Activated CD4-positive, alpha-beta T cell treated with anti-CD3 and anti-CD28 coated beads, Interleukin-2, amount 50 U/mL, for 24 hours (primary cell): Measurements from ENCODE around the gene KCNF1.
"Not testable (repeated sequence)": the region's sequence is repeated elsewhere in the genome, so short reads cannot be mapped to it uniquely, and the experiment has no call there.

Experiments used
- DNase-seq, 2 donors: peaks; one replicate each; pipeline ENCODE4 v3.0.0-alpha.2; 2020; ENCODE audit warnings: low read depth in 1 of 2, low spot score in 1 of 2

The KCNF1 gene

DNA sequence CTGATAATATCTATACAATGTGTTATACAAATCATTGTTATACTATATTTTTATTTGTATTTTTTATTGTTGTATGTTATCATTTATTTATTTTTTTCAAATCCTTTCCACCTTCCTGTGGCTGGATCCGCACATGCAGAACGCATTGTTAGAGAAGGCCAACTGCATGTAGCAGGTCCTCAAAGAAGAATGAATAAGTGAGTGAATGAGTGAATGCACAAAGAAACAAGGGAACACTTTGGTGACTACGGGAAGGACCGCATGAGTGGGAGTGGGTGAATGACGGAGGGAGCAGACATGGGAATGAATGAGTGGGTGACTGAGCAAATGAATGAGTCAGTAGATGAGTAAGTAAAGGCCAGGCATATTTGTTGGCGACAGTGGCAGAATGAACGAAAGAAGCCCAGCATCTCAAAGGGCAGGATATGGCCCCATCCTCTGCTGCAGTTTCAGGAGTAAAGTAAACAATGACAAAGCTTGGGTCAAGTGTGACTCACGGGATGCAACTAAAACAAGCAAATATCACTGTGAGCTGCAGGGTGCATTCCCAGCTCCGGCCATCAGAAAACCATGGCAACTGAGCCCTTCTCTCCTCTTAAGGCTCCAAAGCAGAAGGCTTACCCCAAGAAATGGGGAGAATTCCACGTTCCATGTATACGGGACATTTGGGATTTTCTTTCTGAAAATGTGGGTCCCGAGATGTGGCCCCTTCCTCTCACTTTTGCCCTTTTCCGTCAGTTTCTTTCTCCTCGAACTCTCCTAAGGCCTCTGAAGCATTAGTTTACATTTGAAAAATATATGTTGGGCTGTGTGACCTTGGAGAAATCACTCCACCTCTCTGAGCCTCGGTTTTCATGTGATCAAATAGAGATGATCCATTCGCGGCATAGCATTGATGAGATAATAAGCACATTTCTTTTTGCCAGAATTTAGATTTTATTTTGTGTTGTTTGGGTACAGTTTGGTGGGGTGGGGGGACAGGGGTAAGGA lies 24.5 kb downstream of the KCNF1 start:
- DNase-seq: no peak

DNA sequence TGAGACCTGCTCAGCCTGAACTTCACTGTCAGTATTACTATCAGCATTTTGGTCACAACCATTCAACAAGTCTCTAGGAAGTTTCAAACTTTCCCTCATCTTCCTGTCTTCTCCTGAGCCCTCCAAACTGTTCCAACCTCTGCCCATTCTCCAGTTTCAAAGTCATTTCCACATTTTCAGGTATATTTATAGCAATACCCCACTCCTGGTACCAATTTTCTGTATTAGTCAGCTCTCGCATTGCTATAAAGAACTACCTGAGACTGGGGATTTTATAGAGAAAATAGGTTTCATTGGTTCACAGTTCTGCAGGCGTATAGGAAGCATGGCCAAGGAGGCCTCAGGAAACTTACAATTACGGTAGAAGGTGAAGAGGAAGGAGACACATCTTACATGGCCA lies 27.3 kb downstream of the KCNF1 start:
- DNase-seq: no peak

DNA sequence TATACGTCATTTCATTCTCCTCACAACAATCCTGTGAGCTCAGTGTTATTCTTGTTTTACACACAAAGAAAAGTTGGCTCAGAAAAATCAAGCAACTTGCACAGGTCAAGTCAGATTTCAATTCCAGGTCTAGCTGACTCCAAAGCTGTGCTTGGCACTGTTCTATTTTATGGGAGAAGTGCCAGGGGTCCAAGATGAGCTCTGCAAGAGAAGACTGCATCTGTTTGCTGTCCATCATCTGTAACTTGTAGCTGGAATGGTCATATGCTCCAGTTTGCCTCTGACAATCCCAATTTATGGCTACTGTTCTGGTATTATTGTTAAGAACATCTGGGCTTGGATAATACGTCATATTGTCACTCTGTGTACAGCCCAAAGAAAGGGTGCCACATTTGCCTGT lies 28.9 kb downstream of the KCNF1 start:
- no peak for DNase-seq

DNA sequence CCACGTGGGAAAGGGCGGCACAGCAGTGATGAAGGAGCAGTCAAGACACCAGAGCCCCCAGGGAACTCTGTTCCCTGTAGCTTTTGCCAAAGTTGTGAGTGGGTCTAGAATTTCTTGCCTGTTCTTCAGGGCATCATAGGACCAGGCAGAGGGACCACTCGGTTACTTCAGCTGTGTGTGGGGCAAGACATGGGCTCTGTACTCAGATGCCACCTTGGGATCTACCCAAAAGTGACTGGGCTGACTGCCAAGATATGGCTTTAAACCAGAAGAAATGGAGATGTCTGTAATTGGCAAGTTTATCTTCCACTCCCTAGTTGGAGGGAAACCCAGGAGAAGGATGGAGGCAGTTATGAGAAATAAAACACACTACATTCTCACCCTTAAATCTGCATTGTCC lies 29.6 kb downstream of the KCNF1 start:
- DNase-seq: no peak

DNA sequence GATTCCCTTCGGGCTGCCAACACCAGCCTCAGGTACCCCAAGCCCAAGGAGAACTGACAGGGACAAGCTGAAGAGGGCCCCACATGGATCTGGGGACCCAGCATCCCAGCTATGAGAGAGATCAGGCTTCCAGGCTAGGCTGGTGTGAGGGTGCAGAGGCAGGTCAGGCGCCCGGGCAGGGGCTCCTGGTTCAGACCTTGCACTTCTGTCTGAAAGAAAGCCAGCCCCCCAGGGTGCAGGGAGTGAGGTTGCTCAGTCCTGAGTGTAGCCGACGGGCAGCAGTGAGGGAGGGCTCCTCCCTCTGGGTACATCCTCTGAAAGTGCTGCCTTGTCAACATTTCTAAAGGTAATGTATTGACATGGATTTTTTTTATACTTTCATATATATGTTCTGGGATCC lies 33.1 kb downstream of the KCNF1 start:
- DNase-seq: no peak

DNA sequence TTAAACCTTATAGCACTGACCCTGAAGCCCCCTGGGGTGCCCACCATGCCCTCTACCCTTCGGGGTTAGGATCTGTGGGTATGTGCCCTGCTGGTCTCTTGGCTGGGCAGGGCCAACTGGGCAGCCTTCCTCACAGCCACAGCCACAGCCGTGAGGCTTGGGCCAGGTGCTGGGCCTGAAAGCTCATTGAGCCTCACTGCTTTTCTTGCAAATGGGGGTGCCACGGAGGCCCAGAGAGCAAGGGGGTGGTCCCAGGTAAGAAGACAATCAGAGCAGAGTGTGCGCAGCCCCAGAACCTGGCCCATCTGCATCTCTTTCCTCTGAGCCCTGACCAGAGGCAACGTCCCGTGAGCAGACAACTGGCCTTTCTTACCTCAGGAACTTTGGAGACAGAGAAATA lies 34.7 kb downstream of the KCNF1 start:
- DNase-seq: no peak

DNA sequence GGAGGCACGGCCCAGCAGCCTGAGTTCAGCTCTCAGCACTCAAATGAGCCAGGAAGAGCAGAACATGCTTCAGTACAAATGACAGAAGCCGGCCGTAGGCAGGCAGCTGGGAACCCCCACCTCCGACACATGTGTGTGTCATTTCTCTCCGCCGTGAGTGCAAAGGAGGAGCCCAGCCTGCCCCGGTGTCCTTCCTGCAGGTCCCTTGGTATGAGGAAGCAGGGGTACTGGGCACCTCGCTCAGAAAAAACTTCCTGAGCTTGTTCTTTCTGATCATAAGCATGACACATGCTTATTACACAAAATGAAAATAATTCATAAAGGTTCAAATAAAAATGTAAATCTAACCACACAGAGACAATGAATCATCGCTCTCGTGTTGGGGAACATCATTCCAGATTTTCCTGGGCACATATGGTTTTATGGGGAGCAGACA lies 35.3 kb downstream of the KCNF1 start:
- DNase-seq: no peak

DNA sequence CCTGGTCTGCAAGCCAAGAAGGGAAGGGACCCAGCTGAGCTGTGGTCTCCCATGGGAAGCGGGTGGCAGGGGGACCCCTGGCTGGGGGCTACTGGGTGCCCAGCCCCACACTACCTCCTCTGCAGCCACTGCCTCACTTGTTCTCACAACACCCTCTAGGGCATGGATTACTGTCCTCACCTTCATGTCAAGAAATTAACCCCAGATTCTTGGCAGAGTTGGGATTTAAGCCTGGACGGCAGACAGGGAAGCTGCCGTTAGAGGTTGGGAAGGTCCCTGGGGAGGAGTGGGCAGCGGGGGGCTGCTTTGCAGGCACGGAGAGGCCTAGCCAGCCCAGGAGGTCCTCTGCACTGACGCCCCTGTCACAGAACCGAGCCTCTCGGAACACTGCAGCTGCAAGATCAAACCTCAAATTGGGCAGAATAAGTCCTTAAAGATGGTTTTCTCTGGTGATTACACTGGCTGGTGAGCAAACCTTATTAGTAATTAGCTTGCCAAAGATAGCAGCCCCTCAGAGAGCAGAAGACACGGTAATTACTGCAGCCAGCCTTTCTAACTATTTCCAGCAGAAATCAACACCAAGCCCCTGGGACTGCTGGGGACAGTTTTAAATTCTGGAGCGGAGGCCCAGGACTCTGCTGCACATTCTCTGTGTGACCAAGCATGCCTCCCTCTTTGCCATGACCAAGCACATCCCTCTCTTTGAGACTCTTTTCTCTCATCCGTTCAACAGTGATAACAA lies 35.9 kb downstream of the KCNF1 start:
- DNase-seq: no peak

DNA sequence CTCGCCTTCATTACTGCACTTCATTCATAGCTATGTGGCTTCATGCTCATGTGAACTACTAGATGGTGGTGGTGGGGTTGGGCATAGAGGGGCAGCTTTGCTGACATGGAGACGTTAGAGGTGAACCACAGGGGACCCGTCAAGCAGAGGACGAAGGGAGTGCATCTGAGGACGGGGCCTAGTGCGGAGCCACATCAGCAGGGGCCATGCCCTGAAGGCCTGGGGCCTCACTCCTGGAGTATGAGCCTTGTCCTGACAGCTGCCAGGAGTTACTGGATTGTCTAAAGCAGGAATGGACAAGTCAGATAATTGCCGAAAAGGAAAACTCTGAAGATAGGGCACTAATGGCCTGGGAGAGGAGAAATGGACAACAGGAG lies 36.4 kb downstream of the KCNF1 start:
- DNase-seq: no peak

DNA sequence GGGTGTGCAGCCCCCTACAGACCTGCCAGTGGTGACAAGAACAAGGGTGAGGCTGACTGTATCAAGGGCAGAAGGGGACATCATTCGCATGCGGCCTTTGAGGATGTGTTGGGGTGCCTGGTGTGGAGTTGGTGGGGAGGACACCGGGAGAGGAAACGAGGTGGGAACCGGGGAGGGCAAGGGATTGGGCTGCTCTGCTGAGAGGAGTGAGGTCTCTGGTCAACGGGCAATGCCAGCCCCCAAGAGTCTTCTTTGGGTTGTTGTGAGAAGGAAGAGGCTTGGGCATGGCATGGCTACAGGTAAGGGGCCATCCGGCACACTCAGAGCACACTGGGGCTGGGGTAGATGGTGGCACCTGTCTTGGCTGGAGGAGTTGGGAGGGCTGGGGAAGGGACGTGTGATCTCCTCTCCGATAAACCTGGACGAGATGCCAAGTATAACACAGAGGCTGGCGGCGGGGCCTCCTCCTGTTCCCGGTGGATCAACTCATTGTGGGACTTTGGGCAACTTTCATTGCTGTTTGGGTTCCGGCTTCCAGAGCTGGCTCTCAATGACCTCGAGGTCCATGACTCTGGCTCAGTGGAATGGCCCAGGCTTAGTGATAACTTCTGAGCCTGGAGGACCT lies 37.0 kb downstream of the KCNF1 start:
- DNase-seq: no peak

DNA sequence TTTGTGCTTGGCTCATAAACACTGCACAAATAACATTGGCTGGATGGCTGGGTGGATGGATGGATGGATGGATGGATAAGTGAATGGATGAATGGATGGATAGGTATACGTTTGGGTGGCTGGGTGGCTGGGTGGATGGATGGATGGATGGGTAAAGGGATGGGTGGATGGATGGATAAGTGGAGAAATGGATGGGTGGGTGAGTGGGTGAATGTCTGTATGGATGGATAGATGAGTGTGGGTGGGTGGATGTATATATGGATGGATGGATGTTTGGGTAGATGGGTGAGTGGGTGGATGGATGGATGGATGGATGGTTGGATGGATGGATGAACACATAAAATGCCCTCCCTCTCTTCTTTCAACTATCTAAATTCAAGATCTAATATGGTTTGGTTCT lies 38.1 kb downstream of the KCNF1 start:
- DNase-seq: no peak

DNA sequence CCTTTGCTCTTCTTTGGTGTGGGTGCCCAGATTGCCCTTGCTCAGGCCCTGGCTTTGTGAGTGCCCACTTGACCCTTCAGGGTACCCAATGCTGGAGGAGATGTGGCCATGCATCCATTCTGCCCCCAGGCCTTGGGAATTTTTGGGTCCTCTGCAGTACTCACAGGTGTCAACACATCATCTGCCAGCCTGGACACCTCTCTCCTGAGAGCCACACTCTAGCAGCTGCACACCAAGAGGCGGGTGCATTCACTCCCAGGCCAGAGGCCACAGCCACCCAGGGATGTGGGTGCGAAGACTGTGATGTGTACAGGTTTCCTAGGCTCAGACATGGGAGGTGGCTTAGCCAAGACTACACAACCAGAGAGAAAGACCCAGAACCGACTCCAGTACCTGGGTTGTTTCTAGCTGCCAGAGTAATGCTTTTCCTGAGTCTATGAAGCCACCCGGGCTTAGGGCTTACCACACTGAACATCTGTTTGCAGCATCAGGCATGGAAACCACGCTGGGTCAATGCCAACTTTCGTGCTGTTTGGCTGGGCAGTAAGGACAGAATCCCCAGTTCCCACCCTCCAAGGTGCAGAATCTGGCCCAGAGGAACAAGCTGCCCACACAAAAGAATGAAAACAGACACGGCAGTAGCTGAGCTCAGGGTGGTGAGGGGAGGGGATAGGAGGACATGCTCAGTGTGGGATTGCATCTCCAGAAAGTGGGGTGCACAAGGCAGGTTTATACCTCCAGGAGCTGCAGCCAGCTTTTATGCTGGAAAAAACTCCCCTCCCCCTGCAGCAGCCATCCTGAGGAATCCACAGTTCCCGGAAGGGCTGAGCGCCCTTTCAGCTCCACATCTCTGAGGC lies 40.1 kb downstream of the KCNF1 start:
- DNase-seq: no peak

DNA sequence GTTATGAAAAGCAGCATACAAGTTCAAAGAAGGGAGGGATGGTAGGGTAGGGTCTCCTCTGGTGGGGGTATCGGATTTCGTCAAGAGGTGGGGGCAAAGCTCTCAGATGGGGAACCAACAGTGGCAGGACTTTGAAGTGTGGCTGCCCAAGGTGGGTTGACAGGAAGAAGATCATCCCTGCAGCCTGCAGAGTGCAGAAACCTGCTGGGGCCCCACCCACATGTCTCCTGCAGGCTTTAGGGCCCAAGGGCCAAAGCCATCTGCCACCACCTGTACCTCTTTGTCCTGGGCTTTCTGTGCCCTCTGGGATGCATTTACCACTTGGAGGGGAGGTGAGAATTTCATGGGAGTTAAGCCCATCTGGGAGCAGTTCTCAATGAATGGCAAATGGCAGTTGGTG lies 42.7 kb downstream of the KCNF1 start:
- DNase-seq: no peak

DNA sequence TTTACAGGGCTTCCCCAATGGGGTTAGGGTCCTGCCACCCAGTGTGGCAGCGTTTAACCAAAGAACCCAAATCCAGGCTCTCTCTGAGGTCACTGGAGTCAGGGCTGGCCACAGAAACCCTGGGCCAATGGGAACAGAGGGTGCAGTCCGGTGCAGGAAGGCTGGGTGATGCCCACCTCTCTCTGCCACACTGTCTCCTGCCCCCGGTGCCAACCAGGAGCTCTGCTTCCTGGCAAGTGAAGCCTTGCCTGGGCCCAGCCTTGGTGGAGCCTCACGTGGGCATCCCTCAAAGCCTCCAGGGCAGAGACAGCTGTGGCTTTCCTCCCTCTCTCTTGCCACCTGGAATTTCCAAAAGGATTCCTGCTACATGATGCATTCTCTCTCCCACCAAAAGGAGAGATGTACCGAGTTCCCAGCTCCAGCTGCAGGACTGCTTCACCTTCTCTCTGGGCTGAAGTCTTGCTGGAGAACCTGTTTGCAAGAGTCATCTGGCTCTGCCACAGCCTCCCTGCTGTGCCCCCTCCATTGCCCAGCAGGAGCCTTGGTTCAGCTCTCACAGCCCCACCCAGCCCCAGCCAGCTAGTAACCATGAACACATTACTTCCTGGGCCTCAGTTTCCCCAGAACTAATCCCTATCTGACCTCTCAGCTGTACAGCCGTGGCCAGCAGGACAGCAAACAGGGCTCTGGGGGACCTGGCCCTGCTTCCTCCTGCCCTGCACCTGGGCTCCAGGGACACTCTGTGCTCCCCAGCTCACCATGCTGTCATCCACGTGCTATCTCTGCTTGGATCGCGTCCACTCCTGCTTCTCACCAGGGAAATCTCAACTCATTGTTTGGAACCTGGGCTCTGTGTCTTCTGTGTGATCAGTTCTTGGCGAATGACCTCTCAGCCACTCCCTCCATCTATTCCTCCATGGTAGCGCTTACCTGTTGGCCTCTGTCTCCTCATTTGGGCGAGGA lies 43.4 kb downstream of the KCNF1 start:
- no peak for DNase-seq

DNA sequence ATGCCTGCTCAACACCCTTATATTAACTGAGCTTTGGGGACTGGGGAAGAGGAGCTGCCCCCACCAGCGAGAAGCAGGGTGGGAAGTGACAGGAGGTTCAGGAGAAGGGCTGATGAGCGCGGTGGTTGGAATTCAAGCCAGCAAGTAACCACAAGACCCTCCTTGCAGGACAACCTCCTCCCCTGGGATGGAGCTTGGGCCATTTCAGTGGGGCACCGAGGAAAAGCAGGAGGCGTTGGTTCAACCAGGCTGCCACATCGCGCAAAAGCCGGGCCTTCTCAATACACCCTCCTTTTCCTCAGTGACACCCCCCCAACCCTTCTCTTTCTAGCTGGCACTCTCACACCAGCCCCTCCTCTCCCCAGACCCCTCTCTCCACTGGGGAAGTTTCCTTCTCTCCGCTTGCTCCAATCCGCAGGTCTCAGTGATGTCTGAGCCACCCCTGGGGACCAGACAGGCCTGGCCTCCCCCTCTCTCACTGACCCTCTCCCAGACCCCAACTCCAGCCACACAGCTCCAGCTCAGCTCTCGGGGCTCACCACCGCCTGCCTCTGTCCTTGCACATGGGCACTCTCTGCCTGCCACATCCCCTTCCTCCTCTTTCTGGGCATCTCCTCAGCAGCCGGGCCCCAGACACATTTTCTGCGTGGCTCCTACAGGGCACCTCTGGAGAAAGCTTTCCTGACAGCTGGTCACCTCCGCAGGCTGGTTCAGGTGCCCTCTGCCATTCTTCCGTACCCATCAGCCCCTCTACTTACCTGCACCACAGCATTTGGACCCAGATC lies 44.5 kb downstream of the KCNF1 start:
- no peak for DNase-seq

DNA sequence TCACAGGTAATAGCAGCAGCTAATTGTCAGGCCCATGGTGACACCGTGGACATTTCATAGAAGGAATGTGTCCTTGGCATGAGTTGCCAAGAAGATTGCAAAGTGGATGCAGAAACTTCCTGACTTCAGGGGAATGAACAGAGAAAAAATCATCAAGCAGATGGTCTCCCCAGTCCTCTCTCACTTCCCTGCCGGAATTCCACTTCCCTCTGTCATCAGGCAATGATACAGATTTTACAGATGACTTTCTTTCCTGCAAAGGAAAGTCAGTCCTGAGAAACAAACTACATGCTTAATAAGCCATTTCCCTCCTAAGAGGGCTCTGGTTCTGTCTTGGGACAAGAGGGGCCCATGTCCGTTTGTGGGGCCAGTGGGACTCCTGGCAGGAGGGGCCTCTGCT lies 45.7 kb downstream of the KCNF1 start:
- no peak for DNase-seq

DNA sequence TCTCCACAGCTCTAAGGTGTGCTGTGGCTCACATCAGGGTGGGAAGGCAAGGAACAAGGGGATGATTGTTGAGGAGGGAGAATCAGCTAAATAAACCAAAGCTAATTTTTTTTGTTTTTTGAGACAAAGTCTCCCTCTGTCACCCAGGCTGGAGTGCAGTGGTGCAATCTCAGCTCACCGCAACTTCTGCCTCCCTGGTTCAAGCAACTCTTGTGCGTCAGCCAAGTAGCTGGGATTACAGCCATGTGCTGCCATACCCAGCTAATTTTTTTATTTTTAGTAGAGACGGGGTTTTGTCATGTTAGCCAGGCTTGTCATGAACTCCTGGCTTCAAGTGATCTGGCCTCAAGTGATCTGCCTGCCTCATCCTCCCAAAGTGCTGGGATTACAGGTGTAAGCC lies 46.7 kb downstream of the KCNF1 start:
- DNase-seq: not testable (repeated sequence)

DNA sequence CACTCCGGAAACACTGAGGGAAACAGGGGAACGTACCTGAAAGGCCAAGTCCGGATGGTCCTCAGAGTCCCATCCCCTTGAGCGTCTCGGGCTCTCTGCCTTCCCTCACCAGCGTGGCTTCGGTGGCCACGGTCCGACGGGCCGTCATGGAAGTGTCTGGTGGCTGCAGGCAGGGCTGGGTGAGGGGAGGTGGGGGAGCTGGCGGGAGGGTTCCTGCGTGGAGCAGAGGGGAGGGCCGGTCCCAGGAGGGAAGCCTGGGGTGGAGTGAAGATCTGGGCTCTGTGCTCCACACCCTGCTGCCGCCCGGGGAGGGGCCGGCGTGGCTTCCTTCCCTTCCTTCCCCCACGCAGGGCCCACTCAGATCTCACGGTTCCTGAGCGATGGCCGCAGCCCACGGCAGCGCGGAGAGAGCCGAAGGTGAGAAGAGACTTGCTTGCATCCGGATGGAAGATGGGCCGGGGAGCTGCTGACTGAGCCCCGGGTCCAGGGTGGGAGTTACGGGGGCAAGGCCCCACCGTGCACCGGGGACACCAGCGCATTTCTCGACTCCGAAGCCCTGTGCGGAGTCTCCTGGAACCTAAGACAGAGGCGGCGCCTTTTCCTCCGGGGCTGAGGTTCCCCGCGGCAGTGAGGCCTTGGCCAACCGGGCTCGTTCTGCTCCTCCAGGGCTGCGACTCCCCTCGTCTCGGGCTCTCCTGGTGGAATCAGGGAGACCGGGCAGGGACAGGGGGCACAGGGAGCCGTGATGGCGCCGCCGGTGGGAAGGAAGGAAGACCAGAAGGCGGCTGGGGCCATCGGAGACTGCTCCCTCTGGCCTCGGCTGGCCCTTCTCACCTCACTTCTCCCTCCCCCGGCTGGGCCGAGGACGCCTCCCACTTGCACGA lies 49.1 kb downstream of the KCNF1 start:
- DNase-seq: no peak
